Stomach smooth muscle (tissue), 2 donors: ENCODE results near the gene VOPP1.

Source experiments
- H3K27ac ChIP-seq: one replicate; pipeline ENCODE4 v1.7.0; 2013; ENCODE audit warnings: mild to moderate bottlenecking, low read length, inconsistent platforms
- H3K27me3 ChIP-seq, 2 donors: one replicate each; pipeline ENCODE4 v1.7.0; 2013; ENCODE audit warnings: low read length in 2 of 2; ENCODE audit not compliant: insufficient read depth in 2 of 2, control insufficient read depth in 1 of 2
- H3K36me3 ChIP-seq, 2 donors: one replicate each; pipeline ENCODE4 v1.7.0; 2013; ENCODE audit warnings: low read length in 2 of 2; ENCODE audit not compliant: control insufficient read depth in 2 of 2, insufficient read depth in 2 of 2
- H3K4me1 ChIP-seq: one replicate; pipeline ENCODE4 v1.7.0; 2013; ENCODE audit warnings: low read length; ENCODE audit not compliant: control insufficient read depth, insufficient read depth
- H3K4me3 ChIP-seq, 2 donors: one replicate each; pipeline ENCODE4 v1.7.0; 2013; ENCODE audit warnings: low read length in 2 of 2
- H3K9ac ChIP-seq, 2 donors: one replicate each; pipeline ENCODE4 v1.7.0; 2013; ENCODE audit warnings: low read length in 2 of 2, mild to moderate bottlenecking in 1 of 2
- H3K9me3 ChIP-seq, 2 donors: one replicate each; pipeline ENCODE4 v1.7.0; 2013; ENCODE audit warnings: low read length in 2 of 2; ENCODE audit not compliant: control insufficient read depth in 2 of 2
- donor health status: healthy.
- donor health status: Pancreatic carcinoma.

Gene VOPP1

GRCh38 chr7:55554038-55554437, 18.3 kb downstream of the VOPP1 start:
- H3K27me3 ChIP-seq = no peaks in the 10 kb centered on the region
- H3K4me1 ChIP-seq = peaks cover 17% of the 10 kb centered on the region
- no peak overlapping the region for H3K9ac ChIP-seq
- no peaks in the 10 kb centered on the region for H3K36me3 ChIP-seq
- H3K4me3 ChIP-seq = no peak overlapping the region
- no peak overlapping the region for H3K27ac ChIP-seq
- H3K9me3 ChIP-seq = no peaks in the 10 kb centered on the region

GRCh38 chr7:55553024-55553345, 19.3 kb downstream of the VOPP1 start:
- Histone ChIP-seq H3K27ac (no peak overlapping the region), H3K27me3 (no peaks in the 10 kb centered on the region), H3K4me3 (peak overlapping the region; percentile 32 to 64), H3K4me1 (peaks cover 17% of the 10 kb centered on the region), H3K9me3 (no peaks in the 10 kb centered on the region), H3K9ac (no peak overlapping the region), H3K36me3 (no peaks in the 10 kb centered on the region)

GRCh38 chr7:55552320-55553023, 19.8 kb downstream of the VOPP1 start:
- Histone ChIP-seq H3K27me3 (no peaks in the 10 kb centered on the region), H3K4me3 (peak overlapping the region; percentile 32 to 64), H3K4me1 (peaks cover 20% of the 10 kb centered on the region), H3K9ac (no peak overlapping the region), H3K36me3 (no peaks in the 10 kb centered on the region), H3K9me3 (no peaks in the 10 kb centered on the region), H3K27ac (no peak overlapping the region)

GRCh38 chr7:55550841-55551537, 21.3 kb downstream of the VOPP1 start:
- Histone ChIP-seq H3K27ac (no peak overlapping the region), H3K4me1 (peaks cover 28% of the 10 kb centered on the region), H3K9me3 (no peaks in the 10 kb centered on the region), H3K4me3 (no peak overlapping the region), H3K9ac (no peak overlapping the region), H3K36me3 (no peaks in the 10 kb centered on the region), H3K27me3 (no peaks in the 10 kb centered on the region)

GRCh38 chr7:55550010-55550663, 22.2 kb downstream of the VOPP1 start:
- Histone ChIP-seq H3K9me3 (no peaks in the 10 kb centered on the region), H3K27ac (no peak overlapping the region), H3K4me3 (no peak overlapping the region), H3K27me3 (no peaks in the 10 kb centered on the region), H3K4me1 (peaks cover 32% of the 10 kb centered on the region), H3K9ac (no peak overlapping the region), H3K36me3 (no peaks in the 10 kb centered on the region)

- Histone ChIP-seq H3K27ac (no peak overlapping the region), H3K4me3 (no peak overlapping the region), H3K9me3 (no peaks in the 10 kb centered on the region), H3K36me3 (no peaks in the 10 kb centered on the region), H3K9ac (no peak overlapping the region), H3K27me3 (no peaks in the 10 kb centered on the region), H3K4me1 (peaks cover 32% of the 10 kb centered on the region)
Observed at GRCh38 chr7:55549457-55549856, 22.8 kb downstream of the VOPP1 start.

GRCh38 chr7:55548295-55548731, 24.0 kb downstream of the VOPP1 start:
- H3K27me3 ChIP-seq = no peaks in the 10 kb centered on the region
- no peak overlapping the region for H3K4me3 ChIP-seq
- H3K4me1 ChIP-seq = peaks cover 23% of the 10 kb centered on the region
- no peak overlapping the region for H3K27ac ChIP-seq
- no peaks in the 10 kb centered on the region for H3K36me3 ChIP-seq
- no peaks in the 10 kb centered on the region for H3K9me3 ChIP-seq
- no peak overlapping the region for H3K9ac ChIP-seq

GRCh38 chr7:55546814-55547213, 25.5 kb downstream of the VOPP1 start:
- H3K27ac ChIP-seq = no peak overlapping the region

GRCh38 chr7:55545496-55545895, 26.8 kb downstream of the VOPP1 start:
- Histone ChIP-seq H3K27ac (no peak overlapping the region), H3K4me3 (no peak overlapping the region), H3K4me1 (peaks cover 15% of the 10 kb centered on the region), H3K9ac (no peak overlapping the region), H3K9me3 (no peaks in the 10 kb centered on the region), H3K27me3 (no peaks in the 10 kb centered on the region), H3K36me3 (no peaks in the 10 kb centered on the region)

More at GRCh38 chr7:55546814-55547213, 25.5 kb downstream of the VOPP1 start:
- Histone ChIP-seq H3K4me1 (peaks cover 15% of the 10 kb centered on the region), H3K9ac (no peak overlapping the region), H3K27me3 (no peaks in the 10 kb centered on the region), H3K9me3 (no peaks in the 10 kb centered on the region), H3K36me3 (no peaks in the 10 kb centered on the region), H3K4me3 (no peak overlapping the region)

- Histone ChIP-seq H3K4me3 (no peak overlapping the region), H3K27me3 (no peaks in the 10 kb centered on the region), H3K4me1 (peaks cover 1% of the 10 kb centered on the region), H3K27ac (no peak overlapping the region), H3K9ac (no peak overlapping the region), H3K9me3 (no peaks in the 10 kb centered on the region), H3K36me3 (no peaks in the 10 kb centered on the region)
Observed at GRCh38 chr7:55540226-55540858, 32.0 kb downstream of the VOPP1 start.
